SU-DHL-6 (cell line): Measurements from ENCODE around the gene ZNF10.

ENCODE experiments used
- EZH2phosphoT487 ChIP-seq: fragments of 200-600 bp; sonication (generic), shearing (Covaris generic); conservative IDR thresholded peaks from 2 replicates; pipeline ENCODE4 v1.6.1; 2018; ENCODE audit warnings: mild to moderate bottlenecking, antibody characterized with exemption, low read length, moderate library complexity, mixed read lengths
- TF ChIP-seq, protein P1 (sequence below): fragments of 200-600 bp; sonication (generic); IDR thresholded peaks from one replicate; pipeline ENCODE4 v1.5.1; 2017; ENCODE audit warnings: antibody characterized with exemption, mild to moderate bottlenecking, low read length, moderate library complexity; ENCODE audit not compliant: insufficient read depth, poor library complexity, severe bottlenecking

DNA sequence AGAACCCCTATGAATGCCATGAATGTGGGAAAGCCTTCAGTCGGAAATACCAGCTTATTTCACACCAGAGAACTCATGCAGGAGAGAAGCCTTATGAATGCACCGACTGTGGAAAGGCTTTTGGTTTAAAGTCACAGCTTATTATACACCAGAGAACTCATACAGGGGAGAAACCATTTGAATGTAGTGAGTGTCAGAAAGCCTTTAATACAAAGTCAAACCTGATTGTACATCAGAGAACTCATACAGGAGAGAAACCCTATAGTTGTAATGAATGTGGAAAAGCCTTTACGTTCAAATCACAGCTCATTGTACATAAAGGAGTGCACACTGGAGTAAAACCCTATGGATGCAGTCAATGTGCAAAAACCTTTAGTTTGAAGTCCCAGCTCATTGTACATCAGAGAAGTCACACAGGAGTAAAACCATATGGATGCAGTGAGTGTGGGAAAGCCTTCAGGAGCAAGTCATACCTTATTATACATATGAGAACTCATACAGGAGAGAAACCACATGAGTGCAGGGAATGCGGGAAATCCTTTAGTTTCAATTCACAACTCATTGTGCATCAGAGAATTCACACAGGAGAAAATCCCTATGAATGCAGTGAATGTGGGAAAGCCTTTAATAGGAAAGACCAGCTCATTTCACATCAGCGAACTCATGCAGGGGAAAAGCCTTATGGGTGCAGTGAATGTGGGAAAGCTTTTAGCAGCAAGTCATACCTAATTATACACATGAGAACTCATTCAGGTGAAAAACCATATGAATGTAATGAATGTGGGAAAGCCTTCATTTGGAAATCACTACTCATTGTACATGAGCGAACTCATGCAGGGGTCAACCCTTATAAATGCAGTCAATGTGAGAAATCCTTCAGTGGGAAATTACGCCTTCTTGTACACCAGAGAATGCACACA is 73.2 kb downstream of the ZNF10 start:
- TF ChIP-seq, protein P1, sequence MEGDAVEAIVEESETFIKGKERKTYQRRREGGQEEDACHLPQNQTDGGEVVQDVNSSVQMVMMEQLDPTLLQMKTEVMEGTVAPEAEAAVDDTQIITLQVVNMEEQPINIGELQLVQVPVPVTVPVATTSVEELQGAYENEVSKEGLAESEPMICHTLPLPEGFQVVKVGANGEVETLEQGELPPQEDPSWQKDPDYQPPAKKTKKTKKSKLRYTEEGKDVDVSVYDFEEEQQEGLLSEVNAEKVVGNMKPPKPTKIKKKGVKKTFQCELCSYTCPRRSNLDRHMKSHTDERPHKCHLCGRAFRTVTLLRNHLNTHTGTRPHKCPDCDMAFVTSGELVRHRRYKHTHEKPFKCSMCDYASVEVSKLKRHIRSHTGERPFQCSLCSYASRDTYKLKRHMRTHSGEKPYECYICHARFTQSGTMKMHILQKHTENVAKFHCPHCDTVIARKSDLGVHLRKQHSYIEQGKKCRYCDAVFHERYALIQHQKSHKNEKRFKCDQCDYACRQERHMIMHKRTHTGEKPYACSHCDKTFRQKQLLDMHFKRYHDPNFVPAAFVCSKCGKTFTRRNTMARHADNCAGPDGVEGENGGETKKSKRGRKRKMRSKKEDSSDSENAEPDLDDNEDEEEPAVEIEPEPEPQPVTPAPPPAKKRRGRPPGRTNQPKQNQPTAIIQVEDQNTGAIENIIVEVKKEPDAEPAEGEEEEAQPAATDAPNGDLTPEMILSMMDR, result no peak
- TF ChIP-seq EZH2phosphoT487, result no peak
